HepG2 (cell line): ENCODE measurements around the gene PGLYRP4. TPM values are rescaled to one million over a fixed set of nuclear protein-coding genes. Genes with fewer than 3 reads are reported as not detected.

Experiments used
- ATAC-seq: fragments of 200-7000 bp; cut with Tn5 transposase; 3 replicates; pipeline ENCODE4 v1.9.1; 2020; ENCODE audit warnings: mild to moderate bottlenecking, moderate library complexity
- BruUV-seq: library from RNA; stranded (reverse); fragments of 400-500 nt; replicated peaks from 2 replicates; lab custom pipeline; 2021; lab: Mats Ljungman, UMichigan
- CTCF ChIA-PET: fragments of 300-600 bp; formaldehyde crosslinking; extraction: SDS; loops from one replicate; lab custom pipeline; 2021; ENCODE audit warnings: low total read pairs, inconsistent platforms, low intra/inter-chr PET ratio; lab: Yijun Ruan, JAX
- POLR2A ChIA-PET: fragments of 350-600 bp; sonication (Branson Sonifier 250); formaldehyde crosslinking; loops from one replicate; lab custom pipeline; 2020; ENCODE audit warnings: antibody characterized with exemption, inconsistent platforms; lab: Yijun Ruan, JAX
- DNase-seq: peaks from one replicate; pipeline ENCODE4 v3.0.0-alpha.2; 2015; ENCODE audit warnings: low spot score
- FAIRE-seq: peaks from 3 replicates; lab custom pipeline; 2011; peaks lifted over from hg19 to GRCh38; lab: Jason Lieb, UNC
- H2AFZ ChIP-seq: one replicate; pipeline ENCODE4 v1.6.1; 2011; ENCODE audit warnings: low read length, inconsistent platforms
- H3K27ac ChIP-seq: fragments of 300-600 bp; 3 replicates; pipeline ENCODE4 v1.8.0; 2011; ENCODE audit warnings: mixed run types, mild to moderate bottlenecking, mixed read lengths, low read length, inconsistent platforms; ENCODE audit not compliant: insufficient read depth; ENCODE audit errors: extremely low read length
- H3K27me3 ChIP-seq, 2 experiments: fragments of 200-600 bp in 1 of 2; 2 replicates in 1 of 2; 3 replicates in 1 of 2; pipeline versions ENCODE4 v1.6.0 to v1.8.0; 2011; ENCODE audit warnings: low read length in 2 of 2, mild to moderate bottlenecking in 2 of 2, moderate library complexity in 2 of 2, inconsistent platforms in 1 of 2; ENCODE audit not compliant: insufficient read depth in 2 of 2, control insufficient read depth in 1 of 2
- H3K36me3 ChIP-seq, 2 experiments: fragments of 200-600 bp in 1 of 2; replicated peaks in 1 of 2; 2 replicates in 1 of 2; 3 replicates in 1 of 2; pipeline versions ENCODE4 v1.5.1 to v1.8.0; 2011; ENCODE audit warnings: low read length in 2 of 2, inconsistent platforms in 1 of 2; ENCODE audit not compliant: insufficient read depth in 2 of 2, control insufficient read depth in 1 of 2
- H3K4me1 ChIP-seq: 2 replicates; pipeline ENCODE4 v1.5.1; 2012; ENCODE audit warnings: low read length, inconsistent platforms; ENCODE audit not compliant: insufficient read depth
- H3K4me2 ChIP-seq: 2 replicates; pipeline ENCODE4 v1.6.0; 2011; ENCODE audit warnings: low read depth, low read length, inconsistent platforms
- H3K4me3 ChIP-seq, 3 experiments: fragments of 200-600 bp in 1 of 3; sonication (generic), shearing (Covaris generic) in 1 of 3; replicated peaks in 1 of 3; 2 replicates each; pipeline ENCODE4 v1.5.1; 2011 to 2016; ENCODE audit warnings: low read length in 3 of 3, inconsistent platforms in 2 of 3, low read depth in 2 of 3, mild to moderate bottlenecking in 2 of 3, control low read depth in 1 of 3, mixed read lengths in 1 of 3; ENCODE audit not compliant: insufficient read depth in 1 of 3
- H3K79me2 ChIP-seq: one replicate; pipeline ENCODE4 v1.6.1; 2011; ENCODE audit warnings: low read length, inconsistent platforms; ENCODE audit not compliant: insufficient read depth
- H3K9ac ChIP-seq: 2 replicates; pipeline ENCODE4 v1.6.0; 2011; ENCODE audit warnings: mild to moderate bottlenecking, low read depth, low read length, inconsistent platforms; ENCODE audit not compliant: insufficient read depth
- H3K9me3 ChIP-seq: 2 replicates; pipeline ENCODE4 v1.5.1; 2012; ENCODE audit warnings: mild to moderate bottlenecking, low read length
- H4K20me1 ChIP-seq: 2 replicates; pipeline ENCODE4 v1.6.0; 2011; ENCODE audit warnings: inconsistent platforms, mild to moderate bottlenecking, low read length, moderate library complexity; ENCODE audit not compliant: insufficient read depth
- FOSL2 ChIP-seq: sonication (generic); formaldehyde crosslinking; IDR thresholded peaks from 2 replicates; pipeline ENCODE4 v1.4.0; 2020; ENCODE audit warnings: missing genetic modification reagents
- GTF2F1 ChIP-seq: fragments of 150-350 bp; IDR thresholded peaks from 2 replicates; pipeline ENCODE4 v1.6.1; 2014; ENCODE audit warnings: low read length
- GTF3A ChIP-seq: sonication (generic); formaldehyde crosslinking; conservative IDR thresholded peaks from 2 replicates; pipeline ENCODE4 v1.4.0; 2020; ENCODE audit warnings: mild to moderate bottlenecking, missing genetic modification reagents
- GZF1 ChIP-seq: sonication (generic); formaldehyde crosslinking; IDR thresholded peaks from 2 replicates; pipeline ENCODE4 v1.5.1; 2020; ENCODE audit warnings: mild to moderate bottlenecking, missing genetic modification reagents
- HNF4G ChIP-seq, 2 experiments: sonication (generic) in 1 of 2; formaldehyde crosslinking in 1 of 2; IDR thresholded peaks; 2 replicates each; pipeline versions ENCODE4 v1.4.0 to v1.6.1; 2011 to 2020; ENCODE audit warnings: borderline replicate concordance in 2 of 2, low read depth in 2 of 2, mild to moderate bottlenecking in 2 of 2, low read length in 1 of 2, missing genetic modification reagents in 1 of 2, moderate library complexity in 1 of 2
- HNRNPH1 ChIP-seq: fragments of 200-400 bp; formaldehyde crosslinking; optimal IDR thresholded peaks from 2 replicates; pipeline ENCODE3; 2017; ENCODE audit warnings: mild to moderate bottlenecking, low read depth, low read length
- ZNF335 ChIP-seq: sonication (generic); formaldehyde crosslinking; IDR thresholded peaks from 2 replicates; pipeline ENCODE4 v1.4.0; 2020; ENCODE audit warnings: missing genetic modification reagents
- ZNF615 ChIP-seq: sonication (generic); formaldehyde crosslinking; IDR thresholded peaks from 2 replicates; pipeline ENCODE4 v1.5.0; 2020; ENCODE audit warnings: mild to moderate bottlenecking, missing genetic modification reagents, borderline replicate concordance
- ZNF619 ChIP-seq: sonication (generic); formaldehyde crosslinking; IDR thresholded peaks from 2 replicates; pipeline ENCODE4 v1.4.0; 2020; ENCODE audit warnings: mild to moderate bottlenecking, missing genetic modification reagents
- WGBS: methylation state at CpG from one replicate; pipeline ENCODE4 v1.1.6; 2017; ENCODE audit warnings: low lambda C conversion rate; 5-methylcytosine and 5-hydroxymethylcytosine counted together
- in situ Hi-C: cut with HindIII; loops from 2 replicates; pipeline ENCODE4 v1.10.0; 2017; ENCODE audit warnings: low pct_unique_long_range_greater_than_20kb; ENCODE audit not compliant: extremely low pct_ligation_motif_present
- intact Hi-C: fragments of 100-400 bp; cut with micrococcal nuclease; formaldehyde crosslinking; loops from one replicate; pipeline ENCODE4 v1.10.0; 2022; ENCODE audit not compliant: unreplicated experiment
- polyA plus RNA-seq, 8 experiments: library from polyadenylated mRNA; depleted of rRNA in 3 of 8; stranded (reverse) in 7 of 8; unstranded in 1 of 8; fragments of >200 nt; fragmentation: Illumina TruSeq in 4 of 8; extraction: Trizol in 4 of 8; gene quantifications; 2 replicates each; pipeline versions ENCODE4 v1.2.1 to v1.2.3, GENCODE V29; 2011 to 2016; ENCODE audit warnings: low read depth in 4 of 8, missing spikeins in 1 of 8, mixed read lengths in 1 of 8; ENCODE audit not compliant: insufficient read depth in 1 of 8
- total RNA-seq, 5 experiments: library from RNA; depleted of rRNA; stranded (reverse); fragments of >200 nt; fragmentation: Illumina TruSeq; extraction: Trizol; gene quantifications; 2 replicates each; pipeline ENCODE4 v1.2.3, GENCODE V29; 2016; ENCODE audit warnings: low read depth in 1 of 5
- TF ChIP-seq, protein P1 (sequence below): sonication (generic); formaldehyde crosslinking; IDR thresholded peaks from 2 replicates; pipeline ENCODE4 v1.4.0; 2020; ENCODE audit warnings: mild to moderate bottlenecking, low read depth, missing genetic modification reagents
- TF ChIP-seq, protein P2 (sequence below): sonication (generic); formaldehyde crosslinking; IDR thresholded peaks from 2 replicates; pipeline ENCODE4 v1.4.0; 2020; ENCODE audit warnings: missing genetic modification reagents, borderline replicate concordance
- TF ChIP-seq, protein P3 (sequence below): sonication (generic); formaldehyde crosslinking; IDR thresholded peaks from 2 replicates; pipeline ENCODE4 v1.5.0; 2020; ENCODE audit warnings: mild to moderate bottlenecking, missing genetic modification reagents, moderate library complexity
- TF ChIP-seq, protein P4 (sequence below), 2 experiments: sonication (generic) in 1 of 2; formaldehyde crosslinking in 1 of 2; IDR thresholded peaks; 2 replicates each; pipeline versions ENCODE4 v1.5.1 to v1.6.1; 2011 to 2020; ENCODE audit warnings: borderline replicate concordance in 1 of 2, low read depth in 1 of 2, low read length in 1 of 2, mild to moderate bottlenecking in 1 of 2, missing genetic modification reagents in 1 of 2, moderate library complexity in 1 of 2

Gene PGLYRP4
- total and polyA plus RNA-seq, 2 of the 13 experiments (the other 11 are each of a cell fraction or from before 2014, with no cell fraction given) = not detected

DNA sequence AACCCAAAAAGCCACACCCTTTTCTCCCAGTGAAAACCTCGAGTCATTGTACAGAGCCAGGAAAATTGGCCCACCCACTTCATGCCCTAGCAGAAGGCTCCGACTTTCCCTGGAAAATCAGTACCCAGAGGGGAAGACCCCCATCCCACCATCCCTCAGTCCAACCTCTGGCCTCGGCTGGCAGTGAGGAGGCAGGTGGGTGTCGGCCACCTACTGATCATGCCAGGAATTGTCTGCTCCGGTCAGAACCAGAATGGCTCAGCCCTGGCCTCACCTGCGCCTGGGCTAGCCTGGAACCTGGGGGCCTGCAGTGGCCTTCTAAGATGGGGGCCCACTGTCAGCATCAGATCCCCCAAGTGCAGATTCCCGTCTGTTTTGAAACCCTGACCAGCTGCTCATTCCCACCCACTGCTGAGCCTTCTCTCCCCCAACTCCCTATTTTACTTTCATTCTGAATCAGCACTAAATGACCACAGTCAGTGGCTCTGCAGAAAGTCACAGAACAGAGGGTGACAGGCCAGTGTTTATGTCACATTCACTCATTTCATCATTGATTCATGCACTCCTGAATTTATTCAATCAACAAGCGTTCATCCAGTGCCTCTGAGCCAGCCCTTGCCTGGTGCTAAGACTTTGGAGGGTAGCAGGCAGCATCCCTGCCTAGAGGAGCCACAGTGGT is 6.0 kb upstream of the PGLYRP4 start (continued):
- TF ChIP-seq, protein P1, sequence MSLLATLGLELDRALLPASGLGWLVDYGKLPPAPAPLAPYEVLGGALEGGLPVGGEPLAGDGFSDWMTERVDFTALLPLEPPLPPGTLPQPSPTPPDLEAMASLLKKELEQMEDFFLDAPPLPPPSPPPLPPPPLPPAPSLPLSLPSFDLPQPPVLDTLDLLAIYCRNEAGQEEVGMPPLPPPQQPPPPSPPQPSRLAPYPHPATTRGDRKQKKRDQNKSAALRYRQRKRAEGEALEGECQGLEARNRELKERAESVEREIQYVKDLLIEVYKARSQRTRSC = no peak
- TF ChIP-seq HNRNPH1 (no peak), ZNF335 (no peak)
- TF ChIP-seq, protein P2, sequence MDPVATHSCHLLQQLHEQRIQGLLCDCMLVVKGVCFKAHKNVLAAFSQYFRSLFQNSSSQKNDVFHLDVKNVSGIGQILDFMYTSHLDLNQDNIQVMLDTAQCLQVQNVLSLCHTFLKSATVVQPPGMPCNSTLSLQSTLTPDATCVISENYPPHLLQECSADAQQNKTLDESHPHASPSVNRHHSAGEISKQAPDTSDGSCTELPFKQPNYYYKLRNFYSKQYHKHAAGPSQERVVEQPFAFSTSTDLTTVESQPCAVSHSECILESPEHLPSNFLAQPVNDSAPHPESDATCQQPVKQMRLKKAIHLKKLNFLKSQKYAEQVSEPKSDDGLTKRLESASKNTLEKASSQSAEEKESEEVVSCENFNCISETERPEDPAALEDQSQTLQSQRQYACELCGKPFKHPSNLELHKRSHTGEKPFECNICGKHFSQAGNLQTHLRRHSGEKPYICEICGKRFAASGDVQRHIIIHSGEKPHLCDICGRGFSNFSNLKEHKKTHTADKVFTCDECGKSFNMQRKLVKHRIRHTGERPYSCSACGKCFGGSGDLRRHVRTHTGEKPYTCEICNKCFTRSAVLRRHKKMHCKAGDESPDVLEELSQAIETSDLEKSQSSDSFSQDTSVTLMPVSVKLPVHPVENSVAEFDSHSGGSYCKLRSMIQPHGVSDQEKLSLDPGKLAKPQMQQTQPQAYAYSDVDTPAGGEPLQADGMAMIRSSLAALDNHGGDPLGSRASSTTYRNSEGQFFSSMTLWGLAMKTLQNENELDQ = no peak
- TF ChIP-seq, all 625 proteins: peak for 0

DNA sequence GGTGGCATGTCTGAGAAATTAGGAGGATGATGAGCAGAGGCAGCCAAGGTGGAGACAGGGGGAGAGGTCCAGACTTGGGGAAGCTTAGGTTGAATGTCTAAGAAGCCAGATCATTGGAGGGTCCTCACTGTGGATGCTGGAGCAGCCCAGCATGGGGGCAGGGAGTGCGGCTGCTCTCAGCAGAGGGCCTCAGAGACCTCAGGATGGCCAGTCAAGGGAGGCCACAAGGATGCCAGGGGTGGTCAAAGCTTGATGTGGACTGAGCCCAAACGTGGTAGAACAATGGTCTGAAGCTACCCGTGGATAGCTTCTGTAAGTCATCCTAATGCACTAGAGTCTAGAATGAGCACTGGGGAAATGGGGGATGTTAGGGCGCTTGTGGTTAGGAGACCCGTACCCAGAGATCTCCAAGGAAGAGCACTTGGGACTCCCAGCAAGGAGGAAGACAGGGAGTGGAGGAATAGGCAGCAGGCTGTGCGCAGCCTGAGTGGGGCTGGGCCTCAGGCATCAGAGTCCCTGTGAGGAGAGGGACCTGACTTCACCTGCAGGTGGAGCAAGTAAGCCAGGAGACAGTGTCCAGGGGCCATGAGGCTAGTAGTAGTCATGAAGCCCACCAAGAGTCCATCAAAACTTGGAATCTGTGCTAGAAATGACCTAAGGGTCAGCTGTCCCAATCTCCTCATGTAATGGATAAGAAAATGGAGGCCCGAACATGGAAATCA is 4.7 kb upstream of the PGLYRP4 start:
- H3K79me2 ChIP-seq = no peaks in the 10 kb centered on the region
- no peaks in the 10 kb centered on the region for H3K36me3 ChIP-seq
- no peak overlapping the region for H3K9ac ChIP-seq
- CTCF ChIA-PET = interaction anchor here (1.5 to 2.8 kb wide), 2 partner anchors 113 to 141 kb away, joined by 4 to 34 read pairs; no protein-coding TSS in a partner anchor
- POLR2A ChIA-PET = no interaction called here
- H2AFZ ChIP-seq = no peak overlapping the region
- no peaks in the 10 kb centered on the region for H3K9me3 ChIP-seq
- FAIRE-seq = no peak
- in situ Hi-C loops (no loop called here), intact Hi-C loops (loop anchor here (1.0 kb wide), 1 partner anchor 50 kb away; no protein-coding TSS in a partner anchor)
- peaks cover 5% of the 10 kb centered on the region for H4K20me1 ChIP-seq
- no peak overlapping the region for H3K27ac ChIP-seq
- no peak overlapping the region for H3K4me2 ChIP-seq
- H3K4me3 ChIP-seq = no peak overlapping the region
- peak; percentile 82 for ATAC-seq
- H3K4me1 ChIP-seq = 0 out of 2 replicates have a peak, but pooled peaks cover 5% of the 10 kb centered on the region
- 13% methylated on average over 5 of the region's 7 CpGs for WGBS
- H3K27me3 ChIP-seq = peaks cover 0 to 2% of the 10 kb centered on the region in 2 experiments; a peak in 3 of 5 replicates
- no TSS peak for BruUV-seq
- DNase-seq = peak; percentile 12
- TF ChIP-seq, protein P3, sequence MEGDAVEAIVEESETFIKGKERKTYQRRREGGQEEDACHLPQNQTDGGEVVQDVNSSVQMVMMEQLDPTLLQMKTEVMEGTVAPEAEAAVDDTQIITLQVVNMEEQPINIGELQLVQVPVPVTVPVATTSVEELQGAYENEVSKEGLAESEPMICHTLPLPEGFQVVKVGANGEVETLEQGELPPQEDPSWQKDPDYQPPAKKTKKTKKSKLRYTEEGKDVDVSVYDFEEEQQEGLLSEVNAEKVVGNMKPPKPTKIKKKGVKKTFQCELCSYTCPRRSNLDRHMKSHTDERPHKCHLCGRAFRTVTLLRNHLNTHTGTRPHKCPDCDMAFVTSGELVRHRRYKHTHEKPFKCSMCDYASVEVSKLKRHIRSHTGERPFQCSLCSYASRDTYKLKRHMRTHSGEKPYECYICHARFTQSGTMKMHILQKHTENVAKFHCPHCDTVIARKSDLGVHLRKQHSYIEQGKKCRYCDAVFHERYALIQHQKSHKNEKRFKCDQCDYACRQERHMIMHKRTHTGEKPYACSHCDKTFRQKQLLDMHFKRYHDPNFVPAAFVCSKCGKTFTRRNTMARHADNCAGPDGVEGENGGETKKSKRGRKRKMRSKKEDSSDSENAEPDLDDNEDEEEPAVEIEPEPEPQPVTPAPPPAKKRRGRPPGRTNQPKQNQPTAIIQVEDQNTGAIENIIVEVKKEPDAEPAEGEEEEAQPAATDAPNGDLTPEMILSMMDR (CRISPR knock-in tag) = peak; percentile 57
- TF ChIP-seq GZF1 (CRISPR knock-in tag) = no peak
- no peak for TF ChIP-seq FOSL2
- TF ChIP-seq GTF2F1 = no peak
- no peak for TF ChIP-seq HNF4G (IDR thresholded peaks at IDR 0.05; ENCODE audit: borderline replicate concordance, low read depth, low read length)
- TF ChIP-seq HNF4G (CRISPR knock-in tag; IDR thresholded peaks at IDR 0.05; ENCODE audit: borderline replicate concordance, low read depth) = no peak
- no peak for TF ChIP-seq GTF3A
- TF ChIP-seq ZNF619 (CRISPR knock-in tag) = no peak
- TF ChIP-seq, protein P4, sequence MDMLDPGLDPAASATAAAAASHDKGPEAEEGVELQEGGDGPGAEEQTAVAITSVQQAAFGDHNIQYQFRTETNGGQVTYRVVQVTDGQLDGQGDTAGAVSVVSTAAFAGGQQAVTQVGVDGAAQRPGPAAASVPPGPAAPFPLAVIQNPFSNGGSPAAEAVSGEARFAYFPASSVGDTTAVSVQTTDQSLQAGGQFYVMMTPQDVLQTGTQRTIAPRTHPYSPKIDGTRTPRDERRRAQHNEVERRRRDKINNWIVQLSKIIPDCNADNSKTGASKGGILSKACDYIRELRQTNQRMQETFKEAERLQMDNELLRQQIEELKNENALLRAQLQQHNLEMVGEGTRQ (IDR thresholded peaks at IDR 0.05; ENCODE audit: low read depth, low read length) = no peak
- TF ChIP-seq, protein P4 (CRISPR knock-in tag; IDR thresholded peaks at IDR 0.05; ENCODE audit: borderline replicate concordance) = no peak
- TF ChIP-seq ZNF615 (CRISPR knock-in tag) = no peak
